K562 treated with DMSO at 1 percent for 24 hours (cell line): ENCODE results near the gene UBN1. TPM values are rescaled to one million over a fixed set of nuclear protein-coding genes. Genes with fewer than 3 reads are reported as not detected.

Experiments
- total RNA-seq: library from RNA; unstranded; fragments of 300-600 nt; gene quantifications from 2 replicates; pipeline ENCODE4 v1.2.3, GENCODE V29; 2022; ENCODE audit warnings: low read depth; ENCODE audit not compliant: insufficient read depth

Gene UBN1
- 61.8 and 64.0 TPM in 2 replicates for total RNA-seq

GRCh38 chr16:4846901-4847773, at the start of gene UBN1, which contains the start of gene GLYR1:
TSS of gene UBN1 (plus strand) at chr16:4847481. CDS start at chr16:4852918, 5,437 bp downstream.
TSS of gene GLYR1 (minus strand) at chr16:4847288. CDS start at chr16:4847265, 23 bp downstream.

GRCh38 chr16:4801962-4802658, 45.2 kb upstream of the UBN1 start, which contains the start of gene ROGDI:
TSS of gene ROGDI (minus strand) at chr16:4802633. CDS start at chr16:4802571, 62 bp downstream.

Other genes with a start within 250 kb of the UBN1 start
- gene UBALD1, start 232.6 kb upstream of the UBN1 start, total RNA-seq: 51.9 and 58.6 TPM in 2 replicates
- 46.4 and 47.6 TPM in 2 replicates for gene MGRN1, start 222.7 kb upstream of the UBN1 start, total RNA-seq
- 49.7 and 51.2 TPM in 2 replicates for gene NUDT16L1, start 153.9 kb upstream of the UBN1 start, total RNA-seq
- gene ANKS3, start 113.2 kb upstream of the UBN1 start, total RNA-seq: 10.2 and 11.2 TPM in 2 replicates
- gene DNAAF8, start 112.9 kb upstream of the UBN1 start, total RNA-seq: 0.56 TPM in 1 of 2 replicates, not detected in the other
- gene ZNF500, start 80.3 kb upstream of the UBN1 start, total RNA-seq: 11.1 and 11.9 TPM in 2 replicates
- not detected in 2 replicates for gene SEPTIN12, start 59.1 kb upstream of the UBN1 start, total RNA-seq
- gene SMIM22, start 52.1 kb upstream of the UBN1 start, total RNA-seq: not detected in 2 replicates
- 46.5 and 57.0 TPM in 2 replicates for gene ROGDI, start 44.8 kb upstream of the UBN1 start, total RNA-seq
- 63.4 and 72.2 TPM in 2 replicates for gene GLYR1, start 193 bp upstream of the UBN1 start, total RNA-seq
- gene PPL, start 89.7 kb downstream of the UBN1 start, total RNA-seq: 0.19 and 0.32 TPM in 2 replicates
- 0.06 TPM in 1 of 2 replicates, not detected in the other for gene SEC14L5, start 110.8 kb downstream of the UBN1 start, total RNA-seq
- 12.8 and 16.1 TPM in 2 replicates for gene NAGPA, start 186.5 kb downstream of the UBN1 start, total RNA-seq
- not detected in 2 replicates for gene C16orf89, start 218.5 kb downstream of the UBN1 start, total RNA-seq
- 13.3 and 15.0 TPM in 2 replicates for gene ALG1, start 224.4 kb downstream of the UBN1 start, total RNA-seq